ENCODE results near the gene SAMD4B. TPM values are rescaled to one million over a fixed set of nuclear protein-coding genes. Genes with fewer than 3 reads are reported as not detected.
A peak's percentile ranks its signal among the peaks of the same experiment; 100 is the strongest.

Gene SAMD4B
- total and polyA plus RNA-seq, 2 experiments from 2014 or later: 54.8 to 61.0 TPM

- WGBS (ENCODE audit: low lambda C conversion rate, missing lambda C conversion rate): 92% methylated on average over 7 of the region's 7 CpGs
- TF ChIP-seq EZH2phosphoT487 (IDR thresholded peaks at IDR 0.05; ENCODE audit: low read depth, severe bottlenecking, unreplicated experiment) (no peak), CTCF (IDR thresholded peaks at IDR 0.05; ENCODE audit: poor library complexity) (no peak), EZH2 (IDR thresholded peaks at IDR 0.05; ENCODE audit: borderline replicate concordance) (no peak)
- H3K9me3 ChIP-seq (ENCODE audit: low read depth): no peaks in the 10 kb centered on the region
- no peaks in the 10 kb centered on the region for H3K36me3 ChIP-seq (replicated peaks; ENCODE audit: insufficient read depth, low read depth)
- no peaks in the 10 kb centered on the region for H3K9me2 ChIP-seq (replicated peaks; ENCODE audit: insufficient read depth)
- H3K27ac ChIP-seq: no peak overlapping the region
- no peak overlapping the region for H3K4me2 ChIP-seq
- no peaks in the 10 kb centered on the region for H3K27me3 ChIP-seq
- DNase-seq (ENCODE audit: low spot score): no peak
- peaks cover 20% of the 10 kb centered on the region for H3K4me1 ChIP-seq (ENCODE audit: insufficient read depth)
- H3K79me2 ChIP-seq: peaks cover 3% of the 10 kb centered on the region
- H4K20me1 ChIP-seq (ENCODE audit: insufficient read depth, poor library complexity, severe bottlenecking): no peaks in the 10 kb centered on the region
- no peak overlapping the region for H2AFZ ChIP-seq
- no peak overlapping the region for H3K4me3 ChIP-seq
Measured at GRCh38 chr19:39425744-39426143, 83.5 kb downstream of the SAMD4B start.

DNA sequence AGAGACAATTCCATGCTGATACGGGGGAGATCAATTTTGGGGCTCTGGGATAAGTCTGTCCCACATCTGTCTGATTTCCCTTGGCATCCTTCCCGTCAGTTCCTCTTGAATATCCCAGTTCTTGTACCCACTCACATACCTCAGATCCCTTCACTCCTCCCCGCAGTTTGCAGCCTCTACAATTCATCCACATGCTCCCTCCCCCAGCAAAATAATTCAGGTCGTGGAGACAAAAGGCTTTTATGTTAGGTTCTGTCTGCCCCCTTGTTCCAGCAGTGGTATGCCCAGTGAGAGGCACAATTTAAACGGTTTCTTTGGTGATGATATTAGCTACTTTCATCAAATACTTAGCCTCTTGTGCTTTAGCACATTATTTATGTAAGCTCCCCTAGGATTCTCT lies 83.9 kb downstream of the SAMD4B start:
- Histone ChIP-seq H3K9me2 (replicated peaks; ENCODE audit: insufficient read depth) (no peaks in the 10 kb centered on the region), H3K79me2 (peaks cover 3% of the 10 kb centered on the region), H2AFZ (no peak overlapping the region), H3K27ac (no peak overlapping the region), H3K36me3 (replicated peaks; ENCODE audit: insufficient read depth, low read depth) (no peaks in the 10 kb centered on the region), H4K20me1 (ENCODE audit: insufficient read depth, poor library complexity, severe bottlenecking) (no peaks in the 10 kb centered on the region), H3K27me3 (no peaks in the 10 kb centered on the region), H3K4me3 (no peak overlapping the region), H3K4me2 (no peak overlapping the region), H3K4me1 (ENCODE audit: insufficient read depth) (peaks cover 20% of the 10 kb centered on the region), H3K9me3 (ENCODE audit: low read depth) (no peaks in the 10 kb centered on the region)
- DNase-seq (ENCODE audit: low spot score): no peak
- no peak for TF ChIP-seq EZH2 (IDR thresholded peaks at IDR 0.05; ENCODE audit: borderline replicate concordance)
- TF ChIP-seq CTCF (IDR thresholded peaks at IDR 0.05; ENCODE audit: poor library complexity): no peak
- TF ChIP-seq EZH2phosphoT487 (IDR thresholded peaks at IDR 0.05; ENCODE audit: low read depth, severe bottlenecking, unreplicated experiment): no peak
- 91% methylated on average over 5 of the region's 5 CpGs for WGBS (ENCODE audit: low lambda C conversion rate, missing lambda C conversion rate)

- peak overlapping the region; percentile 90 for H3K27ac ChIP-seq
- no peak for TF ChIP-seq CTCF (IDR thresholded peaks at IDR 0.05; ENCODE audit: poor library complexity)
- no peak for TF ChIP-seq EZH2phosphoT487 (IDR thresholded peaks at IDR 0.05; ENCODE audit: low read depth, severe bottlenecking, unreplicated experiment)
- TF ChIP-seq EZH2 (IDR thresholded peaks at IDR 0.05; ENCODE audit: borderline replicate concordance): no peak
- H4K20me1 ChIP-seq (ENCODE audit: insufficient read depth, poor library complexity, severe bottlenecking): no peaks in the 10 kb centered on the region
- 96% methylated on average over 11 of the region's 11 CpGs for WGBS (ENCODE audit: low lambda C conversion rate, missing lambda C conversion rate)
- no peaks in the 10 kb centered on the region for H3K36me3 ChIP-seq (replicated peaks; ENCODE audit: insufficient read depth, low read depth)
- no peak overlapping the region for H3K4me3 ChIP-seq
- peak overlapping the region; percentile 61 for H3K4me2 ChIP-seq
- H3K9me3 ChIP-seq (ENCODE audit: low read depth): no peaks in the 10 kb centered on the region
- no peak for DNase-seq (ENCODE audit: low spot score)
- H3K9me2 ChIP-seq (replicated peaks; ENCODE audit: insufficient read depth): no peaks in the 10 kb centered on the region
- H2AFZ ChIP-seq: no peak overlapping the region
- no peaks in the 10 kb centered on the region for H3K27me3 ChIP-seq
- H3K79me2 ChIP-seq: peaks cover 3% of the 10 kb centered on the region
- peaks cover 20% of the 10 kb centered on the region for H3K4me1 ChIP-seq (ENCODE audit: insufficient read depth)
Measured at GRCh38 chr19:39427707-39428106, 85.5 kb downstream of the SAMD4B start.

Measured in hepatocyte (in vitro differentiated cells).